HG03064 (cell line): ENCODE data around the gene PPP3CB.

Source experiments
- ATAC-seq: cut with Tn5 transposase; IDR thresholded peaks from one replicate; pipeline ENCODE4 v1.9.1; 2021; ENCODE audit warnings: low read depth; ENCODE audit not compliant: unreplicated experiment

Gene PPP3CB

GRCh38 chr10:73495884-73496674 lies at the start of gene PPP3CB:
TSS of gene PPP3CB (minus strand) at chr10:73496024. CDS start at chr10:73495889, 135 bp downstream.
- peak; percentile 53 for ATAC-seq

- no peak for ATAC-seq
These were observed 49.5 kb upstream of the PPP3CB start for GRCh38 chr10:73545357-73545756.

GRCh38 chr10:73537709-73538108 lies 41.9 kb upstream of the PPP3CB start:
- ATAC-seq = no peak

DNA sequence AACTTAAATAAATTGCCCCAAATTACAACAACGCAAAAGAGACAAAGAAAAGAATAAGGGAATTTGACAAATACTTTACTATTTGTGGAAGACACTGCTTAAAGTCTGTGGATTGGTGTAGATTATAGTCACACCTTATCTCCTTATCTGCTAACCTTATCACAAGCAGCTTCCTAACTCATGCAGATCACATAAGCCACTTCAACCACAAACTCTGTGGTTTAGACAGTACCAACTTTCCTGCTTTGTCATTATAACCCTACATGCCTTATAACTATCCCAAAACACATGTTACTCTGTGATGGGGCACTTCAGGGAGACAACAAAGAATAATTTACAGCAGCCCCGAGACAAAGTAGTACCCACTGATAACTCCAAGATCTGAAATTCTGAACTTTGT lies 41.5 kb upstream of the PPP3CB start:
- ATAC-seq = no peak

GRCh38 chr10:73534857-73535256 lies 39.0 kb upstream of the PPP3CB start:
- ATAC-seq = no peak

DNA sequence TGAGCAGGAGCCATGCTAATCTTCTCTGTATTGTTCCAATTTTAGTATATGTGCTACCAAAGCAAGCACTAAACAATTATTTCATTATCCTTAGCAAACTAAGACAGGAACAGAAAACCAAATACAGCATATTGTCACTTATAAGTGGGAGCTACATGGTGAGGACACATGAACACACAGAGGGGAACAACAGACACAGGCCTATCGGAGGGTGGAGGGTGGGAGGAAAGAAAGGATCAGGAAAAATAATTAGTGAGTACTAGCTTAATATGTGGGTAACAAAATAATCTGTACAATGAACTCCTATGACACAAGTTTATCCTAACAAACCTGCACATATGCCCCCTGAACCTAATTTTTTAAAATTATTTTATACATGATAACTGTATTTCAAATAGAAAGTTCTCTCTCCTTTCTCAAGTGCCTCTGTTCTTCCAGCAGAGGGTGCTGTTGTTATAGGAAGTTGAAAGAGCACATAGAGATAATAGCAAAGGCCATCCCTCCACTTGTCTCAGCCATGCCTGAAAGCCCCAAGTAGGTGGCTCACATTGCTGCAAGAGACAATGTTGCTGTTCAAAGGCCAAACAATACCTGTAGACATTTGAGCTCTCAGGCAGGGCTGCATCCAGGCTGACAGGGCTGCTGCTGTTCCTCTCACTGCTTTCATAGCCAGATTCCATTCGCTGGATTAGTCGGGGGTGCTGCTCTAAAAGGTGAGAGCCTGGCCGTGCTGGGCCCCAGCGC lies 33.4 kb upstream of the PPP3CB start:
- ATAC-seq = no peak

GRCh38 chr10:73522263-73522662 lies 26.4 kb upstream of the PPP3CB start:
- no peak for ATAC-seq

- no peak for ATAC-seq
These were observed 23.5 kb upstream of the PPP3CB start for GRCh38 chr10:73519336-73519735.

GRCh38 chr10:73517166-73517888 lies 21.5 kb upstream of the PPP3CB start:
- ATAC-seq = no peak

DNA sequence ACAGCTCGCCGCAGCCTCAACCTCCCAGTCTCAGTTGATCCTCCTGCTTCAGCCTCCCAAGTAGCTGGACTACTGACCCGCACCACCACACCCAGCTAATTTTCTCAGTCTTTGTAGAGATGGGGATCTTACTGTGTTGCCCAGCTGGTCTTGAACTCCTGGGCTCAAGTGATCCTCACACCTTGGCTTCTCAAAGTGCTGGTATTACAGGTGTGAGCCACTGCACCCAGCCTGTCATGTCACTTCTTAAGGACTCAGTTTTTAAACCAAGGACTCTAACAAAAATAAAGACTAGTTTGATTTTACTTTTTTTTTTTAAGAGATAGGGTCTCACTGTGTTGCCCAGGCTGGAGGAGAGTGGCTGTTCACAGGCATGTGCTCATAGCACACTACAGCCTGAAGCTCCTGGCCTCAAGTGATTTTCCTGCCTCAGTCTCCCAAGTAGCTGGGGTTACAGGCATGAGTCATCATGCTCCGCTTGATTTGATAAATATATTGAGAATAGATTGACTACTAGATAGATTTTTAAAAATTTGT lies 16.5 kb upstream of the PPP3CB start:
- no peak for ATAC-seq

GRCh38 chr10:73509695-73510094 lies 13.9 kb upstream of the PPP3CB start:
- ATAC-seq = no peak

- ATAC-seq = no peak
These were observed 10.7 kb upstream of the PPP3CB start for GRCh38 chr10:73506491-73506890.

DNA sequence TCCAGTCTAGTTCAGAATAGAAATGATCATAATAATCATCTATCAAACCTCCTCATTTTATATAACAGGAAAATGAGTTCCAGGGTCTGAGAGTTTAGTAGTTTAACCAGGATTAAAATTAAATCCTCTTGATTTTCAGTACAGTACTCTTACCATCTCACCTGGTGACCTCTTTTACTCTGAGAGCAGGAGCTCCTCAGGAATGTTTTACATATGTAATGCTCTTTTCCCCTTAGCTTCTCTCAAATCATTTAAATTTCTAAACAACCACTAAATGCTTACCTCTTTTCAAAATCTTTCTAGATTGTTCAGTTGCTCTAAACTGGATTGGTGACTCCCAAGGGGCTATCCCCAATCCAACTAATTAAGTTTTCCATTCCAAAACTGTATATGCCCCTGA lies 10.2 kb upstream of the PPP3CB start:
- no peak for ATAC-seq

- no peak for ATAC-seq
These were observed 7.2 kb upstream of the PPP3CB start for GRCh38 chr10:73503037-73503436.

DNA sequence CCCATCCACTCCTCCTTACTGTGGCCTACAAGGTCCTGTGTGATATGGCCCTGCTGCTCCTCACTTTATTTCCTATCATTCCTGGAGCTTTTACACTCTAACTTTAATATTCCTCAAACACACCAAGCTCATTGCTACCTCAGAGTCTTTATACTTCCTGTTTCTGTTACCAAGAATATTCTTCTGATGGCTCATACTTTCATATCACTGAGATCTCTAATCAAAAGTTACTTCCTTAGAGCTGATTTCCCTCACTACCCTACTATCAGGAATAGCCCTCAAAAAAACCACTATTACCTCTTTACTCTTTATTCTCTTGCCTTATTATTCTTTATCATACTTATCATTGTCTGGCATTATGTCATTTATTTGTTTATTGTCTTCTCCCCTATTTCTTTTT lies 5.8 kb upstream of the PPP3CB start:
- no peak for ATAC-seq

DNA sequence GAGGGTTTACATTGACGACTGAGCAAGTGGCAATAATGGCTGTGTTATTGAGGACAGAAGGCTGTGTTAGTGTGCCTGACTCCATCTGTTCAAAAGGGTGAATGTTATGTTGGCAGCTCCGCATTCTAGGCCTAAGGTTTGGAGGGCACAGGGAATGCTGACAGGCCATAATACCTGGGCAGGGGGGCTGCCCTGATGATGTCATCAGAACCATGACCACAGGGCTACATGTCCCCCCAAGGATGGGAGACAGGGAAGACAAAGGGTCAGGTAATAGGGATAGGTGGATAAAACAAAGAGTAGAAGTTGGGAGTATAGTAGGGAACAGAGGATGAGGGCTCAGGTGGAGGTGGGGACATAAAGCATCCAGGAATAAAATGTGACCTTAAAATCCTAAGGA lies 1.8 kb upstream of the PPP3CB start:
- no peak for ATAC-seq

DNA sequence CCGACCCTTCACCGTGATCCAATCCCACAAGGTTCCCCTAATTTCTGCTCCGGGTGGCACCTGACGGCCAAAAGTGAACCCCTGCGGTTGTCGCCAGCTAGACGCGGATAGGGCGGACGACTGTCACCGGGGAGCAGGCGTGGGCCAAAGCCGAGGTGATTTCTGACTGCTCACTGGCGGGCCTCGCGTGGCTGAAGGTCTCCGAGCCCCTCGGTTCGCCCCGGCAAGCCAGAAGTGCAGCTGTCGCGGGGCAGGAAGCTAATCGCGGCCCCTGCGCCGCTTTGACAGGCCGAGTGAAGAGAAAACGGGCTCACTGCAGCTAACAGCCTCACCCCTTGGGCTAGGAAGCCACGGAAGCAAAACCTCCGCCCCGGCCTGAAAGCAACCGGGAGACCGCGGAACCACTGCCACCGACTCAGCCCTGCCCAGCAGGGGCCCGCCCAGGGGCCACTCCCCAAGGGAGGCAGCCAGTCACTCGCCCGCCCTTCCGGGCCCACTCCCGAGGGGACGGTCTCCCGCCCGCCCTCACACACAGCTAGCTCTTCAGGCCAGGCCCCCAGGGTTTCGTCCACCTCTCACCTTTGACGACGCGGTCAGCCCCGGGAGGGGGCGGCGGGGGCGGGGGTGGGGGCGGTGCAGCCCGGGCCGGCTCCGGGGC lies 469 bp downstream of the PPP3CB start:
- ATAC-seq = peak; percentile 85

DNA sequence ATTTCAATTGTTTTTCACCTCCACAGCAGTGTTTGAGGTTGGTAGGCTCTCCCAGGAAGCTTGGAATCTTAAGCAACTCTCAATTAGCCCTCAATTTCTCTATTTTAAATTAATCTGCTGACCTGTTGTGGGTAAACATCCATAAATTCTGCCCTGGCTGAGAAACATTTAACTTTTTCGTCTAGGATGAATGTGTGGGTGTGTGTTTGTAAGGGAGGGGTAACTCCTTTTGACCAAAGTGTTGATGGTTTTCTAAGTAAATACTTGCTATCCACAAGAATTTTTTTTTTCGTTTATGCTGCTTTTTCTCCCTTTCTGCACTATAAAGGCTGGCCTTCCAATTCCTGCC lies 973 bp downstream of the PPP3CB start:
- no peak for ATAC-seq

DNA sequence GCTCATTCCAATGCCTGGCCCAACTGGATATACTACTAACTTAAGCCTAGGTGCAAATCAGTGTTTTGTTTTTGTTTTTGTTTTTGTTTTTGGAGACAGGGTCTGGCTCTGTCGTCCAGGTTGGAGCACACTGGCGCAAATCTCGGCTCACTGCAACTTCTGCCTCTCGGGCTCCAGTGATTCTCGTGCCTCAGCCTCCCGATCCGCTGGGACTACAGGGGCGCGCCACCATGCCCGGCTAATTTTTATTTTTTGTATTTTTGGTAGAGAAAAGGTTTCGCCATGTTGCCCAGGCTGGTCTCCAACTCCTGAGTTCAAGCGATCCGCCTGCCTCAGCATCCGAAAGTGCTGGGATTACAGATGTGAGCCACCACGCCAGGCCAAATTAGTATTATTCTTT lies 1.6 kb downstream of the PPP3CB start:
- no peak for ATAC-seq

DNA sequence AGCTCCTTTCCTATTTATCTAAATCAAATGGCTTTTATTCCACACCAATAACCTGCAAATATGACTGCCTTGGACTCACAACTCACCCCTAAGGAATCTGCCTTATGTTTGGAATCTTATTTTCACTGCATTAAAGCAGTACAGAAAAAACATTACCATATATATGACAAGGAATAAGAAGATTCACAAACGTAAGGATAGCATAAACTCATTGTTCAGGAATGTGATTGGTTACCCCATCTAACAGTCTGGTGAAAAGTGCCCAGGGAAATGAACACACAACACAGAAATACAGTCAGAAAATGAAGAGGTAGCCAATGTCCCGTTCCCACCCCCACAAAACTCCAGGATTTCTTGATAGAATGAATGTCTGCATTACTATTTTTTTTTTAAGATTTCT lies 2.0 kb downstream of the PPP3CB start:
- no peak for ATAC-seq

DNA sequence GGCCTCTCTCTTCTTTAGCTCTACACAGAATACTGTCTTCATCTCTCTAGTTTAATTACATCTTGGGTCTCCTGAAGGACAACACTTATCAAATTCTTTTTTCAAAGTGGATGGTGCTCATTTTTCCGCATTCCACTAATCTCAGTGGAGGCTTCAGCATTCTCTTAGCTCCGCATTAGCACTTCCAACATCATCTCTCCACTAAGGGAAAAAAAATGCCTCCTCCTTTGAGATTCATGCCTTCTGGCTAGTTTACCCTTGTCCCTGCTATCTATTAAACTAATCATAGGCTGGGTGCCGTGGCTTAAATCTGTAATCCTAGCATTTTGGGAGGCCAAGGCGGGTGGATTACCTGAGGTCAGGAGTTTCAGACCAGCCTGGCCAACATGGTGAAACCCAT lies 9.2 kb downstream of the PPP3CB start:
- no peak for ATAC-seq
